GM18868 (cell line): ENCODE data around the gene FLG2.
"Not testable (repeated sequence)": the region's sequence is repeated elsewhere in the genome, so short reads cannot be mapped to it uniquely, and the experiment has no call there.

Source experiments
- ATAC-seq: cut with Tn5 transposase; IDR thresholded peaks from one replicate; pipeline ENCODE4 v1.9.1; 2021; ENCODE audit warnings: mild to moderate bottlenecking, moderate library complexity; ENCODE audit not compliant: unreplicated experiment

FLG2 gene

GRCh38 chr1:152313319-152313801 is 46.4 kb downstream of the FLG2 start:
- ATAC-seq, result no peak

- not testable (repeated sequence) for ATAC-seq
Measured at GRCh38 chr1:152312169-152312568, 47.6 kb downstream of the FLG2 start.

GRCh38 chr1:152309955-152310354 is 49.9 kb downstream of the FLG2 start:
- ATAC-seq, result no peak

- not testable (repeated sequence) for ATAC-seq
Measured at GRCh38 chr1:152309320-152309901, 50.4 kb downstream of the FLG2 start.

- not testable (repeated sequence) for ATAC-seq
Measured at GRCh38 chr1:152308758-152309157, 51.0 kb downstream of the FLG2 start.

- not testable (repeated sequence) for ATAC-seq
Measured at GRCh38 chr1:152307970-152308369, 51.8 kb downstream of the FLG2 start.

GRCh38 chr1:152306123-152306522 is 53.7 kb downstream of the FLG2 start:
- not testable (repeated sequence) for ATAC-seq

GRCh38 chr1:152304773-152305172 is 55.0 kb downstream of the FLG2 start:
- not testable (repeated sequence) for ATAC-seq

- not testable (repeated sequence) for ATAC-seq
Measured at GRCh38 chr1:152303139-152303872, 56.5 kb downstream of the FLG2 start.
